ENCODE data around the gene IFNA13. TPM values are rescaled to one million over a fixed set of nuclear protein-coding genes. Genes with fewer than 3 reads are reported as not detected.

The IFNA13 gene
- total RNA-seq = not detected

DNA sequence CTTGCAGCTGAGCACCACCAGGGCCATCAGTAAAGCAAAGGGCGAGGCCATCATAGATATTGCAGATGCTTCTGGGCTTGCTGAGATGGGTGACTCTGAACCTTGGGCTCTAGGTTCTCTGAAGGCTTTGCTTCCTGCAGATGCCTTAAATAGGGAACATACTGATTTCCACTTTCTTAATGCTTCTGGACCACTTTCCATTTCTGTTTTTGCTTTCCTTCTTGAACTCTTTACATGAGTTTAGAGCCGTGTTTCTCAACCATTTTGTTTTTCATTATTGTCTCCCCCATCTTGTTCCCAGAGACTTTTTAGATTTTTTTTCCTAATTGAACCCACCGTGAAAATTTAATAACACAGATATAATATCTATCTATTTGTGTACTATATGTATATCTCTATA, at the start of gene IFNA13:
TSS of gene IFNA13 (minus strand) at position 101 of the 400 bp plus-strand sequence. CDS start at position 54, 47 bp downstream.
- Histone ChIP-seq H3K9me3 (no peaks in the 10 kb centered on the region), H3K36me3 (no peaks in the 10 kb centered on the region), H3K27ac (no peak within 1 kb of the TSS), H3K4me1 (no peaks in the 10 kb centered on the region), H3K4me3 (no peak within 1 kb of the TSS), H3K27me3 (no peaks in the 10 kb centered on the region)
- DNase-seq (ENCODE audit: low spot score) = no peak
- TF ChIP-seq, protein P1, sequence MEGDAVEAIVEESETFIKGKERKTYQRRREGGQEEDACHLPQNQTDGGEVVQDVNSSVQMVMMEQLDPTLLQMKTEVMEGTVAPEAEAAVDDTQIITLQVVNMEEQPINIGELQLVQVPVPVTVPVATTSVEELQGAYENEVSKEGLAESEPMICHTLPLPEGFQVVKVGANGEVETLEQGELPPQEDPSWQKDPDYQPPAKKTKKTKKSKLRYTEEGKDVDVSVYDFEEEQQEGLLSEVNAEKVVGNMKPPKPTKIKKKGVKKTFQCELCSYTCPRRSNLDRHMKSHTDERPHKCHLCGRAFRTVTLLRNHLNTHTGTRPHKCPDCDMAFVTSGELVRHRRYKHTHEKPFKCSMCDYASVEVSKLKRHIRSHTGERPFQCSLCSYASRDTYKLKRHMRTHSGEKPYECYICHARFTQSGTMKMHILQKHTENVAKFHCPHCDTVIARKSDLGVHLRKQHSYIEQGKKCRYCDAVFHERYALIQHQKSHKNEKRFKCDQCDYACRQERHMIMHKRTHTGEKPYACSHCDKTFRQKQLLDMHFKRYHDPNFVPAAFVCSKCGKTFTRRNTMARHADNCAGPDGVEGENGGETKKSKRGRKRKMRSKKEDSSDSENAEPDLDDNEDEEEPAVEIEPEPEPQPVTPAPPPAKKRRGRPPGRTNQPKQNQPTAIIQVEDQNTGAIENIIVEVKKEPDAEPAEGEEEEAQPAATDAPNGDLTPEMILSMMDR (IDR thresholded peaks at IDR 0.05) = no peak

DNA sequence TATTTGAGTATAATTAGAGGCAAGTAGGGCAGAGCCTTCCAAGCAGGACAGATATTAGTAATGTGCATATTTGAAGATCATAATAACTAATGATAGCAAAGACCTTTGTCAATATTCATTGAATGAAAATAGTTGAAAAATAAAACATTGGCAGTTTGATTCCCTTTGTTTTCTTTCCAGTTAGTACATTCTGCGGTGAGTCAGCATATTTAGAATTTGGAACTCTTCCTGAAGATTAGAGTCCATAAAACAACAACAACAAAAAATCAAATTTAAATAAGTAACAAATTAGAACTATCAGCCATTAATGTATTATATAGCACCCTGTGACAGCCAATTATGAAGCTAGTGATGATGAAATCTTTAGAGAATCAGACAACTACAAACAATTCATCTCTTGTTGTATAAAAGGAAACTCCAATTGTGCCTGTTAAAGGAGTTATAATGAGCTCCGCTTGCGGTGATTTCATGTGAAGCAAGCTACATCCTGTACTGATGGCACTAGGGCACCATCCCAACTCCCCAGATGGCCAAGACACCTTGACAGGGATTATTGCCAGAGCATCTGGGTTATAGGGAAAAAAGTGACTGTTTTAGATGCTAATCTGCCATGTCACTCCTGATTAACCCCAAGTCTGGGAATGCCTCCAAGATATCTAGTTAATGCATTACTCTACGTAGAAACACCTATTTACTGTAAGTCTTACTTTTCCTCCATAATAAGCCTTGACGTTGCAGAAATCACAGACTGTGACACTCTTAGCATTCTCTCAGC, 47.8 kb upstream of the IFNA13 start:
- H3K36me3 ChIP-seq = no peaks in the 10 kb centered on the region

DNA sequence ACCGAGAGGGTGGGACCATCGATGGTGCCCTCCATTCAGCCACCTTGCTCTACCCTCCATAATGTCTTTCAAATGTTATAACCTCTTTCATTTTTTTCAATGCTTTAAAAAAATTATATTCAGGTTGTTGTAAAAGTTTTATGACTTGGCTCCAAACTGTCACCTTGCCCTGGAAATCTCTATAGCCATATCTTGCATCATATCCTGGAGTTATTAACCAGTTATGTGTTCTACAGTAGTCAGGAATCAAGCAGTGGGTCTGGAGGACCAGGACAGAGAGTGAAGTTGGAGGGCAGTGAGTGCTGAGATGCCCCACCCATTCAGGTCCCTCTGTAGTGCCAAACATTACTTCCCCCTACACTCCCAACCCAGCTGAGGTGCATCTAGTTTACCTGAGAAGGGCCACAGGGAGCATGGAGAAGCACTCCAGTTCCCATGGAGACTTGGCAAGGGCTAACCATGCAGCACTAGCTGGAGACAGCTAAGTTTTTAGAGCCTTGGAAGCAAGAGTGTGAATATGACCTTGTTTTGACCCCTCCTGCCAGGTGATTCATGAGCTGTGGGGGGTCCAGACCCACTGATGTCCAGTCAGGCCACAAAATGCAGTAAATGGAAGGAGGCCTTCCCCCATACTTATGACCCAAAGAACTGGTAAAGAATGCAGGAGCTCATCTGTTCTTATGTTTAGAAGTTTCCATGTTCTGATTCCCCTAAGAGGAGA, 46.5 kb upstream of the IFNA13 start:
- H3K27ac ChIP-seq = no peak overlapping the region
- no peak for DNase-seq (ENCODE audit: low spot score)
- no peaks in the 10 kb centered on the region for H3K27me3 ChIP-seq
- H3K9me3 ChIP-seq = no peaks in the 10 kb centered on the region
- H3K4me3 ChIP-seq = no peak overlapping the region
- TF ChIP-seq, protein P1 (IDR thresholded peaks at IDR 0.05) = no peak
- no peaks in the 10 kb centered on the region for H3K36me3 ChIP-seq
- H3K4me1 ChIP-seq = no peaks in the 10 kb centered on the region

More for the DNA sequence above, 47.8 kb upstream of the IFNA13 start:
- DNase-seq (ENCODE audit: low spot score) = no peak
- TF ChIP-seq, protein P1 (IDR thresholded peaks at IDR 0.05) = no peak
- no peaks in the 10 kb centered on the region for H3K27me3 ChIP-seq
- no peak overlapping the region for H3K27ac ChIP-seq
- H3K4me1 ChIP-seq = no peaks in the 10 kb centered on the region
- H3K9me3 ChIP-seq = no peaks in the 10 kb centered on the region
- H3K4me3 ChIP-seq = no peak overlapping the region

DNA sequence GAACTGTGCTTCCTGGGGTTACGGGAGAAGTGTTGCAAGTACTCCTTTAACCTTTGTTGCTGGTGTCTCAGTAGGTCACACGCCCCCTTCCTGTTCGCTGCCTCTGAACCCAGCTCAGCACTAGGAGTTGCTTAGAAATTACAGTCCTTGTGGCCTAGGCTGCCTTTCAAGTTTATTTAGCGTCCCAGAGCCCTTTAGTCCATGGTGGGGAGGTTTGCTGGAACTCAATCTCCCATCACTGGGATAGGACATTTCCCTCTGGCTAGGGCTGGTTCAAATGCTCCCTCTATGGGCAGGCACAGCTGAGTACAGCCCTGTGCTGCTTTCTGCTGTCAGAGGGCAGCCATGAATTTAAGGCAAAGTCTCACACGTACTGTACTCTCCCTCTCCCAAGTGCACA, 45.8 kb upstream of the IFNA13 start:
- Histone ChIP-seq H3K27me3 (no peaks in the 10 kb centered on the region), H3K4me1 (no peaks in the 10 kb centered on the region), H3K4me3 (no peak overlapping the region), H3K9me3 (no peaks in the 10 kb centered on the region), H3K36me3 (no peaks in the 10 kb centered on the region), H3K27ac (no peak overlapping the region)
- TF ChIP-seq, protein P1 (IDR thresholded peaks at IDR 0.05) = no peak
- DNase-seq (ENCODE audit: low spot score) = no peak

DNA sequence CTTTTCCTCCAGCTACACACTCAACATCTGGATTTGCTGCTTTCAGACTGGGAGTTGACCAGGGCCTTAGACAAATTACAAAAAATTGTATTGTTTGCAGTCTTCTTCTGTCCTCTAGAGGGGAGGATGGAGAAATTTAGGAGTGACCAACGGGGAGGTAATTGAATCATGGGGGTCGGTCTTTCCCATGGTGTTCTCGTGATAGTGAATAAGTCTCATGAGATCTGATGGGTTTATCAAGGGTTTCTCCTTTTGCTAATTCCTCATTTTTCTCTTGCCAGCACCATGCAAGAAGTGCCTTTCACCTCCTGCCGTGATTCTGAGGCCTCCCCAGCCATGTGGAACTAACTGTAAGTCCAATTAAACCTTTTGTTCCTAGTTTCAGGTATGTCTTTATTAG, 45.3 kb upstream of the IFNA13 start:
- Histone ChIP-seq H3K36me3 (no peaks in the 10 kb centered on the region), H3K27me3 (no peaks in the 10 kb centered on the region), H3K4me1 (no peaks in the 10 kb centered on the region), H3K9me3 (no peaks in the 10 kb centered on the region), H3K4me3 (no peak overlapping the region), H3K27ac (no peak overlapping the region)
- no peak for DNase-seq (ENCODE audit: low spot score)
- TF ChIP-seq, protein P1 (IDR thresholded peaks at IDR 0.05) = no peak
